Measurements from ENCODE around the gene TBC1D23. TPM values are rescaled to one million over a fixed set of nuclear protein-coding genes. Genes with fewer than 3 reads are reported as not detected.
"Not testable (repeated sequence)": the region's sequence is repeated elsewhere in the genome, so short reads cannot be mapped to it uniquely, and the experiment has no call there.

Gene TBC1D23
- total and polyA plus RNA-seq, 5 donors from 2014 or later = 17.8 to 40.2 (median 20.7) TPM

DNA sequence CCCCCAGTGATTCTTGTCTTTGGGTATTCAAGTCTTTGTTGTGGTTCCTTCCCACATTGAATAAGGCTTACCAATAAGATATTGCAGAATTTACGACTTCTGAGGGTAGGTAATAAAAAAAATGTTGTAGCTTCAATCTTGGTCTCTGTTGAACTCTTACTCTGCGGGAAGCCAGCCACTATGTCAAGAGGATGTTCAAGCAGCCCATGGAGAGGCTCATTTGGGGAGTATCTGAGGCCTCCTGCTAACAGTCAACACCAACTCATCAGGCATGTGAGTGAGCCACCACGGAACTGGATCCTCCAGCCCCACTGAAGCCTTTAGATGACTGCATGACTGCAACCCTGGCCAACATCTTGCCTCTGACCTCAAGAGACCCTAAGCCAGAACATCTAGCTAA, 3.2 kb upstream of the TBC1D23 start:
- Mint-ChIP-seq H3K27me3 (peaks cover 10% of the 10 kb centered on the region), H3K9me3 (no peaks in the 10 kb centered on the region), H3K4me3 (no peak overlapping the region), H3K27ac (peak overlapping the region in 1 of 3 donors; percentile 15), H3K4me1 (peaks cover 11 to 38% (median 17%) of the 10 kb centered on the region in 4 donors), H3K36me3 (no peaks in the 10 kb centered on the region)
- Histone ChIP-seq H3K4me3 (ENCODE audit: low read depth, low read length) (no peak overlapping the region), H3K36me3 (ENCODE audit: control insufficient read depth, insufficient read depth, low read length) (no peaks in the 10 kb centered on the region), H3K9me3 (ENCODE audit: control insufficient read depth in 2 of 2, low read length in 2 of 2) (no peaks in the 10 kb centered on the region), H3K4me1 (ENCODE audit: control insufficient read depth, insufficient read depth, low read length, poor library complexity, severe bottlenecking) (peaks cover 20% of the 10 kb centered on the region), H3K27ac (ENCODE audit: insufficient read depth, low read length, poor library complexity, severe bottlenecking) (no peak overlapping the region), H3K27me3 (ENCODE audit: control insufficient read depth, insufficient read depth, low read length) (no peaks in the 10 kb centered on the region)
- ATAC-seq (ENCODE audit: low read depth in 2 of 2) (no peak), DNase-seq (no peak)

DNA sequence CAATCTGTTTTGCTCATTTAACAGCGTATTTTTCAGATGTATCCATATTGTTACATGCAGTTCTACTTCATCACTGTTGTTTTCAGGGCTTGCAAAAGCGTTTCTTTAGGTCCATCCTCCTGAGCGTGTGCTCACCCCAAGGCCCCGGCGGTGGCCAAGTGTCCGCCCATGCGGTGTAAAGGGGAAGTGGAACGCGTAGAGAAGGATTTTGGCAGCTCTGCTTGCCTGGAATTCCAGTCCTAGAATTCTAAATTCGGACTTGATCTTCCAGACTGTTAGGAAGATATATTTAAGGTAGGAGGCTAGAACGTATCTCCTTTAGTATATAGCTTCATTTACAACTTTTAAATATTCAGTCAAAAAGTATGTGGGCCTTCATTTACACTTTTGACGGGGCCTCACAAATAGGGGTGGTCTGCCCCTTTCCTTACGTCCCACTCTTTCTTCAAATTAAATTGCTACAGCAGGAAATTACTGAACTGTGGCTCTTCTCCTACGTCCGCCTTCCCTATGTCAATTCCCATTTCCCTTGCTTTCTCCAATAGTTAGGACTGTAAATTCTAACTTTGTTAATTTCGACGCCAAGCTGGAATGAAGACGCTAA, 609 bp upstream of the TBC1D23 start:
- Histone ChIP-seq H3K27me3 (ENCODE audit: control insufficient read depth, insufficient read depth, low read length) (no peaks in the 10 kb centered on the region), H3K9me3 (ENCODE audit: control insufficient read depth in 2 of 2, low read length in 2 of 2) (no peaks in the 10 kb centered on the region), H3K4me1 (ENCODE audit: control insufficient read depth, insufficient read depth, low read length, poor library complexity, severe bottlenecking) (peaks cover 20% of the 10 kb centered on the region), H3K4me3 (ENCODE audit: low read depth, low read length) (peak overlapping the region; percentile 94), H3K36me3 (ENCODE audit: control insufficient read depth, insufficient read depth, low read length) (no peaks in the 10 kb centered on the region), H3K27ac (ENCODE audit: insufficient read depth, low read length, poor library complexity, severe bottlenecking) (peak overlapping the region; percentile 96)
- peak overlapping the region; percentile 91 to 97 (median 94) for H3K4me3 Mint-ChIP-seq
- H3K36me3 Mint-ChIP-seq = peaks cover 4% of the 10 kb centered on the region
- ATAC-seq (ENCODE audit: low read depth in 2 of 2) = no peak
- peaks cover 33 to 62% (median 38%) of the 10 kb centered on the region in 4 donors for H3K4me1 Mint-ChIP-seq
- H3K27ac Mint-ChIP-seq = peak overlapping the region; percentile 93 to 95 (median 94)
- peaks cover 6% of the 10 kb centered on the region for H3K27me3 Mint-ChIP-seq
- no peak for DNase-seq
- H3K9me3 Mint-ChIP-seq = no peaks in the 10 kb centered on the region

DNA sequence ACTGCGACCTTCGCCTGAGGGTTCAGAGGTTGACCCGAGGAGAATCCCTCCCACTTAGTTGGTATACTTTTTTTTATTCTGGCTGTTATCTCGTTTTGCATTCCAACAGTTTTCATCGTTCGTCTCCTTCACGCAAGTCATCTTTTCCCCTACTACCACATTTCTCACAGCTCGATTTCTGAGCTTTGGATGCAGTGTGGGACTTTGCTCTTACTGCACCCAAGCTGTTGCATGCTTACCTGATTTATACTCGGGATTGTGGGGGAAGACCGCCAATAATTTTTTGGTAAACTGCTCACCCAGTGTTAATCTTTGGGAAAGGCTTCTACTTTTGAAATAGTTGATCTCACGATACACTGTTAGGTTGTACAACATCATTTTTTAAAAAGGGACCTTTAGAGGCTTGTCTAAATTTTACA, 702 bp downstream of the TBC1D23 start:
- Histone ChIP-seq H3K36me3 (ENCODE audit: control insufficient read depth, insufficient read depth, low read length) (no peaks in the 10 kb centered on the region), H3K27me3 (ENCODE audit: control insufficient read depth, insufficient read depth, low read length) (no peaks in the 10 kb centered on the region), H3K4me3 (ENCODE audit: low read depth, low read length) (peak overlapping the region; percentile 94), H3K9me3 (ENCODE audit: control insufficient read depth in 2 of 2, low read length in 2 of 2) (no peaks in the 10 kb centered on the region), H3K4me1 (ENCODE audit: control insufficient read depth, insufficient read depth, low read length, poor library complexity, severe bottlenecking) (peaks cover 20% of the 10 kb centered on the region), H3K27ac (ENCODE audit: insufficient read depth, low read length, poor library complexity, severe bottlenecking) (peak overlapping the region; percentile 96)
- Mint-ChIP-seq H3K27ac (peak overlapping the region; percentile 93 to 95 (median 94)), H3K36me3 (peaks cover 4% of the 10 kb centered on the region), H3K4me1 (peaks cover 33 to 63% (median 39%) of the 10 kb centered on the region in 4 donors), H3K4me3 (peak overlapping the region; percentile 91 to 97 (median 94)), H3K9me3 (no peaks in the 10 kb centered on the region), H3K27me3 (no peaks in the 10 kb centered on the region)
- DNase-seq = no peak
- no peak for ATAC-seq (ENCODE audit: low read depth in 2 of 2)

DNA sequence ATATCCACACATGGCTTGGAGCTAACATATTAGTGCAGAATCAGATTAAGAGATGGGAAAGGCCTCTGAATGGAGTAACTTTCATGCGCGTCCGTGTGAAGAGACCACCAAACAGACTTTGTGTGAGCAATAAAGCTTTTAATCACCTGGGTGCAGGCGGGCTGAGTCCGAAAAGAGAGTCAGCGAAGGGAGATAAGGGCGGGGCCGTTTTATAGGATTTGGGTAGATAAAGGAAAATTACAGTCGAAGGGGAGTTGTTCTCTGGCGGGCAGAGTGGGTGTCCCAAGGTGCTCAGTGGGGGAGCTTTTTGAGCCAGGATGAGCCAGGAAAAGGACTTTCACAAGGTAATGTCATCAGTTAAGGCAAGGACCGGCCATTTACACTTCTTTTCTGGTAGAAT, 2.1 kb downstream of the TBC1D23 start:
- not testable (repeated sequence) for H3K36me3 Mint-ChIP-seq; H3K4me3 ChIP-seq (ENCODE audit: low read depth, low read length); H3K9me3 Mint-ChIP-seq; H3K27me3 Mint-ChIP-seq; H3K9me3 ChIP-seq (ENCODE audit: control insufficient read depth in 2 of 2, low read length in 2 of 2); H3K27ac ChIP-seq (ENCODE audit: insufficient read depth, low read length, poor library complexity, severe bottlenecking); H3K27me3 ChIP-seq (ENCODE audit: control insufficient read depth, insufficient read depth, low read length); H3K36me3 ChIP-seq (ENCODE audit: control insufficient read depth, insufficient read depth, low read length); DNase-seq; ATAC-seq (ENCODE audit: low read depth in 2 of 2)
- Mint-ChIP-seq H3K4me3 (peak overlapping the region; percentile 66 to 79 (median 74)), H3K4me1 (peaks cover 33 to 63% (median 39%) of the 10 kb centered on the region in 4 donors), H3K27ac (peak overlapping the region in 1 of 3 donors; percentile 79)
- H3K4me1 ChIP-seq (ENCODE audit: control insufficient read depth, insufficient read depth, low read length, poor library complexity, severe bottlenecking) = peaks cover 20% of the 10 kb centered on the region

DNA sequence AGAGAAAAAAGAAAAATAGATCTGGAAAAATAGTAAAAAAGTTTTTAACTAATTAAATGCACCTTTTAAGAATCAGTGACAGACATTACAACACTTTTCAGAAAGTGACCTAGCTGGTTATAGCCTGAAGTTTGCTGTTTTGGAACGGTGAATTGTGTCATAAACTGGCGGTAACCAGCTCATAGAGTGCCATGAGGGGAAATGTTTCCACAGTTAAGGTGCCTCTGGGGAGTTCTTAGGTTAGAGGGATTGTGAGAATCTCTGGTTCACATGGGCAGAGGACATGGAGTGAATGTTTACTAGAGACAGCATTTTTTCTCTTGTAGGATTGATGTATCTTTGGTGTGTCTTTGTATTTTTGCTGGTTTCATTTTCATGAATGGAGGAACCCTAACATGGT, 2.8 kb downstream of the TBC1D23 start:
- Histone ChIP-seq H3K27ac (ENCODE audit: insufficient read depth, low read length, poor library complexity, severe bottlenecking) (no peak overlapping the region), H3K36me3 (ENCODE audit: control insufficient read depth, insufficient read depth, low read length) (peaks cover 1% of the 10 kb centered on the region), H3K4me1 (ENCODE audit: control insufficient read depth, insufficient read depth, low read length, poor library complexity, severe bottlenecking) (peaks cover 20% of the 10 kb centered on the region), H3K4me3 (ENCODE audit: low read depth, low read length) (no peak overlapping the region), H3K27me3 (ENCODE audit: control insufficient read depth, insufficient read depth, low read length) (no peaks in the 10 kb centered on the region), H3K9me3 (ENCODE audit: control insufficient read depth in 2 of 2, low read length in 2 of 2) (no peaks in the 10 kb centered on the region)
- H3K4me1 Mint-ChIP-seq = peaks cover 33 to 65% (median 41%) of the 10 kb centered on the region in 4 donors
- no peaks in the 10 kb centered on the region for H3K27me3 Mint-ChIP-seq
- no peak for ATAC-seq (ENCODE audit: low read depth in 2 of 2)
- peak overlapping the region in 2 of 3 donors; percentile 52 to 79 for H3K27ac Mint-ChIP-seq
- no peaks in the 10 kb centered on the region for H3K9me3 Mint-ChIP-seq
- DNase-seq = no peak
- H3K36me3 Mint-ChIP-seq = peaks cover 4% of the 10 kb centered on the region
- H3K4me3 Mint-ChIP-seq = peak overlapping the region; percentile 36 to 79 (median 74)

DNA sequence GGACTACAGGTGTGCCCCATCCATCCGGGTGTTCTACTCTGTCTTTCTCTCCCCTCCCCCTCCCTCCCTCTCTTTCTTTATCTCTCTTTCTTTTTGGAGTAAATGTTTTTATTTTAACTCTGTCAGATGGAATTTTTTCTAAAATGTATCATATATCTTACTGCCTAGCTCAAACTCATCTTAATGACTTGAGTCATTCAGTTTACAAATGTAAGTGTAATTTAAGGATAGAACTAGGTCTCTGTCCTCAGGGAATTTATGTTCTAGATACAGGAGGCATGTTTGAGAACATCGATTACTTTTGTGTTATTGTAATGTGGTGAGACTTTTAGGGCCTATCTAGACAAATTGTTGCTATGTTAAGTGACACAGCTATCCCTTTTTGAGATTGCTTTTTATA, 3.5 kb downstream of the TBC1D23 start:
- H3K4me3 Mint-ChIP-seq = peak overlapping the region in 2 of 4 donors; percentile 8 to 76
- Histone ChIP-seq H3K27me3 (ENCODE audit: control insufficient read depth, insufficient read depth, low read length) (no peaks in the 10 kb centered on the region), H3K36me3 (ENCODE audit: control insufficient read depth, insufficient read depth, low read length) (peaks cover 1% of the 10 kb centered on the region), H3K4me1 (ENCODE audit: control insufficient read depth, insufficient read depth, low read length, poor library complexity, severe bottlenecking) (peaks cover 20% of the 10 kb centered on the region), H3K4me3 (ENCODE audit: low read depth, low read length) (no peak overlapping the region), H3K27ac (ENCODE audit: insufficient read depth, low read length, poor library complexity, severe bottlenecking) (no peak overlapping the region), H3K9me3 (ENCODE audit: control insufficient read depth in 2 of 2, low read length in 2 of 2) (no peaks in the 10 kb centered on the region)
- peak overlapping the region in 2 of 3 donors; percentile 52 to 79 for H3K27ac Mint-ChIP-seq
- ATAC-seq (ENCODE audit: low read depth in 2 of 2) (no peak), DNase-seq (no peak)
- H3K4me1 Mint-ChIP-seq = peaks cover 32 to 68% (median 46%) of the 10 kb centered on the region in 4 donors
- H3K36me3 Mint-ChIP-seq = peaks cover 4% of the 10 kb centered on the region
- H3K27me3 Mint-ChIP-seq = no peaks in the 10 kb centered on the region
- H3K9me3 Mint-ChIP-seq = no peaks in the 10 kb centered on the region

DNA sequence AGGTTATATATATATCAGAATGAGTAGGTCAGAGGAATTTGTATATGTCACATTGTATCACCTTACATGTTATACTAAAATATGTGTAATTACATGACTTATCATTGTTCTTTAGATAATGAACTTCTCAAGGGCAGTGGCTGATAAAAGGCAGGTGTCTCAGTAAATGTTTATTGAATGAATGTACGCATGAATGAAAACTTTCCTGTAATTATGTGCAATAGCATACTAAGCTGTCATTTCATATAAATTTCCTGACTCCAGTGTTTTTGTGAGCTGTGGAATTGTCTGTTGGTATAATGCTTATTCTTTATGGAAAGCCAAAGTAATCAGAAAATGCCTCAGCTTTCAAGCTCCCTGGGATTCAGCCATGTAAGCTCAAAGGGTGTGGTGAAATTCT, 4.2 kb downstream of the TBC1D23 start:
- Mint-ChIP-seq H3K27me3 (no peaks in the 10 kb centered on the region), H3K36me3 (peaks cover 4% of the 10 kb centered on the region), H3K4me3 (peak overlapping the region in 1 of 4 donors; percentile 76), H3K4me1 (peaks cover 30 to 68% (median 53%) of the 10 kb centered on the region in 4 donors), H3K9me3 (no peaks in the 10 kb centered on the region), H3K27ac (no peak overlapping the region)
- no peak for ATAC-seq (ENCODE audit: low read depth in 2 of 2)
- no peaks in the 10 kb centered on the region for H3K27me3 ChIP-seq (ENCODE audit: control insufficient read depth, insufficient read depth, low read length)
- peaks cover 19% of the 10 kb centered on the region for H3K4me1 ChIP-seq (ENCODE audit: control insufficient read depth, insufficient read depth, low read length, poor library complexity, severe bottlenecking)
- no peak overlapping the region for H3K4me3 ChIP-seq (ENCODE audit: low read depth, low read length)
- H3K27ac ChIP-seq (ENCODE audit: insufficient read depth, low read length, poor library complexity, severe bottlenecking) = no peak overlapping the region
- H3K9me3 ChIP-seq (ENCODE audit: control insufficient read depth in 2 of 2, low read length in 2 of 2) = no peaks in the 10 kb centered on the region
- no peak for DNase-seq
- peaks cover 1% of the 10 kb centered on the region for H3K36me3 ChIP-seq (ENCODE audit: control insufficient read depth, insufficient read depth, low read length)

DNA sequence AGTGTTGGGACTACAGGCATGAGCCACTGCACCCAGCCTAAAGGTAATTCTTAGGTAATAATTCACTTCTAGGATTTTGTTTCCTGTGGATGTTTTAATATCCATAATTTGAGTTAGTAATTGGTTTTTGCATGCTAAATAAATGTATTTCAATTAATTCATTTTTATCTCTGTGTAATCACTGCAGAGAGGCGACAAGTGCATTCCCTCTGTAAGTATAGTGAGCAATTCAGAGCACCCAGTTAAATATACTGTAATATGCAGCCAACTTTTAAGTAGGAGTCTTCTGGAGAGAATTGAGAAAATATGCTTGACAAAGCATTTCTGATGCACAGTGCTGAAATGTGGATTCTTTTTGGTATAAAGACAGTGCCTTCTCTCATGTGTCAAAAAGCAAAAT, 5.7 kb downstream of the TBC1D23 start:
- peak overlapping the region in 1 of 4 donors; percentile 11 for H3K4me3 Mint-ChIP-seq
- peaks cover 1% of the 10 kb centered on the region for H3K36me3 ChIP-seq (ENCODE audit: control insufficient read depth, insufficient read depth, low read length)
- H3K27ac Mint-ChIP-seq = no peak overlapping the region
- no peaks in the 10 kb centered on the region for H3K9me3 ChIP-seq (ENCODE audit: control insufficient read depth in 2 of 2, low read length in 2 of 2)
- peaks cover 7% of the 10 kb centered on the region for H3K4me1 ChIP-seq (ENCODE audit: control insufficient read depth, insufficient read depth, low read length, poor library complexity, severe bottlenecking)
- DNase-seq (no peak), ATAC-seq (ENCODE audit: low read depth in 2 of 2) (no peak)
- H3K4me3 ChIP-seq (ENCODE audit: low read depth, low read length) = no peak overlapping the region
- H3K36me3 Mint-ChIP-seq = peaks cover 8% of the 10 kb centered on the region
- peaks cover 36 to 64% (median 56%) of the 10 kb centered on the region in 4 donors for H3K4me1 Mint-ChIP-seq
- no peaks in the 10 kb centered on the region for H3K27me3 Mint-ChIP-seq
- H3K27ac ChIP-seq (ENCODE audit: insufficient read depth, low read length, poor library complexity, severe bottlenecking) = no peak overlapping the region
- H3K9me3 Mint-ChIP-seq = no peaks in the 10 kb centered on the region
- no peaks in the 10 kb centered on the region for H3K27me3 ChIP-seq (ENCODE audit: control insufficient read depth, insufficient read depth, low read length)
